Measurements from ENCODE around the gene COA1. TPM values are rescaled to one million over a fixed set of nuclear protein-coding genes. Genes with fewer than 3 reads are reported as not detected.
"Not testable (repeated sequence)": the region's sequence is repeated elsewhere in the genome, so short reads cannot be mapped to it uniquely, and the experiment has no call there.

COA1 gene
- total RNA-seq, 4 donors from 2014 or later: 31.8 to 53.2 (median 39.8) TPM

GRCh38 chr7:43679210-43680068, 49.9 kb downstream of the COA1 start:
- H3K4me3 ChIP-seq: no peak overlapping the region

DNA sequence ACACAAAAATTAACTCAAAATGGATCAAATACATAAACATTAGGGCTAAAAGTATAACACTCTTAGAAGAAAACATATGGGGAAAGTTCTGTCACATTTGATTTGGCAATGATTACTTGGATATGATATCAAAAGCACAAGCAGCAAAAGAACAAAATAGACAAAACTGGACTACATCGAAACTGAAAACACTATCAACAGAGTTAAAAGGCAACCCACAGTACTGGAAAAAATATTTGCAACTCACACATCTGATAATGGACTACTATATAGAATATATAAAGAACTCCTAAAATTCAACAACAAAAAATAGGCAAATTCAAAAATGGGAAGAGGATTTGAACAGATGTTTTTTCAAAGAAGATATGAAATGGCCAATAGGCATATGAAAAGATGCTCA, 51.0 kb downstream of the COA1 start:
- H3K4me1 ChIP-seq: peaks cover 4 to 15% (median 10%) of the 10 kb centered on the region in 4 donors
- H3K36me3 ChIP-seq: no peaks in the 10 kb centered on the region
- H3K27ac ChIP-seq: no peak overlapping the region
- no peak for DNase-seq
- H3K9me3 ChIP-seq: no peaks in the 10 kb centered on the region
- H3K27me3 ChIP-seq: no peaks in the 10 kb centered on the region
- intact Hi-C loops (cut with DNase I; ENCODE audit: low total_unique reads): no loop called here
- TF ChIP-seq POLR2AphosphoS5 (IDR thresholded peaks at IDR 0.05) (no peak), POLR2A (IDR thresholded peaks at IDR 0.05) (no peak), EP300 (IDR thresholded peaks at IDR 0.05; ENCODE audit: low read depth) (no peak)
- TF ChIP-seq, protein P1, sequence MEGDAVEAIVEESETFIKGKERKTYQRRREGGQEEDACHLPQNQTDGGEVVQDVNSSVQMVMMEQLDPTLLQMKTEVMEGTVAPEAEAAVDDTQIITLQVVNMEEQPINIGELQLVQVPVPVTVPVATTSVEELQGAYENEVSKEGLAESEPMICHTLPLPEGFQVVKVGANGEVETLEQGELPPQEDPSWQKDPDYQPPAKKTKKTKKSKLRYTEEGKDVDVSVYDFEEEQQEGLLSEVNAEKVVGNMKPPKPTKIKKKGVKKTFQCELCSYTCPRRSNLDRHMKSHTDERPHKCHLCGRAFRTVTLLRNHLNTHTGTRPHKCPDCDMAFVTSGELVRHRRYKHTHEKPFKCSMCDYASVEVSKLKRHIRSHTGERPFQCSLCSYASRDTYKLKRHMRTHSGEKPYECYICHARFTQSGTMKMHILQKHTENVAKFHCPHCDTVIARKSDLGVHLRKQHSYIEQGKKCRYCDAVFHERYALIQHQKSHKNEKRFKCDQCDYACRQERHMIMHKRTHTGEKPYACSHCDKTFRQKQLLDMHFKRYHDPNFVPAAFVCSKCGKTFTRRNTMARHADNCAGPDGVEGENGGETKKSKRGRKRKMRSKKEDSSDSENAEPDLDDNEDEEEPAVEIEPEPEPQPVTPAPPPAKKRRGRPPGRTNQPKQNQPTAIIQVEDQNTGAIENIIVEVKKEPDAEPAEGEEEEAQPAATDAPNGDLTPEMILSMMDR (IDR thresholded peaks at IDR 0.05): no peak
- in situ Hi-C loops (cut with MboI; ENCODE audit: low pct_ligation_motif_present in 1 of 4, low pct_unique_long_range_greater_than_20kb in 1 of 4, low sequenced_read_pairs in 3 of 4): no loop called here
- H3K4me3 ChIP-seq: no peak overlapping the region
- WGBS, 2 donors (ENCODE audit: low coverage in 1 of 2): 64 to 78% methylated on average over 1 of the region's 1 CpG

More at GRCh38 chr7:43679210-43680068, 49.9 kb downstream of the COA1 start:
- DNase-seq: no peak
- no peak for TF ChIP-seq POLR2AphosphoS5 (IDR thresholded peaks at IDR 0.05)
- TF ChIP-seq, protein P1 (IDR thresholded peaks at IDR 0.05): no peak
- H3K9me3 ChIP-seq: no peaks in the 10 kb centered on the region
- peaks cover 3 to 9% (median 6%) of the 10 kb centered on the region in 4 donors for H3K4me1 ChIP-seq
- peak overlapping the region in 3 of 4 donors; percentile 10 to 61 (median 50) for H3K27ac ChIP-seq
- H3K36me3 ChIP-seq: no peaks in the 10 kb centered on the region
- in situ Hi-C loops (cut with MboI; ENCODE audit: low pct_ligation_motif_present in 1 of 4, low pct_unique_long_range_greater_than_20kb in 1 of 4, low sequenced_read_pairs in 3 of 4) (no loop called here), intact Hi-C loops (cut with DNase I; ENCODE audit: low total_unique reads) (no loop called here)
- H3K27me3 ChIP-seq: no peaks in the 10 kb centered on the region
- 68 to 86% methylated on average over 2 to 4 of the region's 4 CpGs for WGBS, 2 donors (ENCODE audit: low coverage in 1 of 2)

- H3K27ac ChIP-seq: no peak overlapping the region
- intact Hi-C loops (cut with DNase I; ENCODE audit: low total_unique reads): no loop called here
- no peaks in the 10 kb centered on the region for H3K9me3 ChIP-seq
- TF ChIP-seq, protein P1 (IDR thresholded peaks at IDR 0.05): no peak
- TF ChIP-seq POLR2AphosphoS5 (IDR thresholded peaks at IDR 0.05) (no peak), POLR2A (IDR thresholded peaks at IDR 0.05) (no peak)
- no peak for DNase-seq
- in situ Hi-C loops (cut with MboI; ENCODE audit: low pct_ligation_motif_present in 1 of 4, low pct_unique_long_range_greater_than_20kb in 1 of 4, low sequenced_read_pairs in 3 of 4): no loop called here
- H3K27me3 ChIP-seq: no peaks in the 10 kb centered on the region
- no peaks in the 10 kb centered on the region for H3K36me3 ChIP-seq
- H3K4me3 ChIP-seq: no peak overlapping the region
- peaks cover 4 to 15% (median 10%) of the 10 kb centered on the region in 4 donors for H3K4me1 ChIP-seq
These were observed 51.5 kb downstream of the COA1 start for GRCh38 chr7:43677864-43678263.

- peaks cover 4 to 26% (median 8%) of the 10 kb centered on the region in 4 donors for H3K4me1 ChIP-seq
- no peaks in the 10 kb centered on the region for H3K9me3 ChIP-seq
- intact Hi-C loops (cut with DNase I; ENCODE audit: low total_unique reads) (no loop called here), in situ Hi-C loops (cut with MboI; ENCODE audit: low pct_ligation_motif_present in 1 of 4, low pct_unique_long_range_greater_than_20kb in 1 of 4, low sequenced_read_pairs in 3 of 4) (no loop called here)
- H3K27me3 ChIP-seq: no peaks in the 10 kb centered on the region
- TF ChIP-seq POLR2A (IDR thresholded peaks at IDR 0.05) (no peak), POLR2AphosphoS5 (IDR thresholded peaks at IDR 0.05) (peak in 1 of 3 donors; percentile 59)
- H3K4me3 ChIP-seq: no peak overlapping the region
- H3K36me3 ChIP-seq: no peaks in the 10 kb centered on the region
- no peak for DNase-seq
- 36 to 65% methylated on average over 3 to 4 of the region's 4 CpGs for WGBS, 2 donors (ENCODE audit: low coverage in 1 of 2)
- peak overlapping the region; percentile 1 to 55 (median 6) for H3K27ac ChIP-seq
These were observed 54.5 kb downstream of the COA1 start for GRCh38 chr7:43674559-43675436.

- DNase-seq; H3K9me3 ChIP-seq; intact Hi-C loops (cut with DNase I; ENCODE audit: low total_unique reads); in situ Hi-C loops (cut with MboI; ENCODE audit: low pct_ligation_motif_present in 1 of 4, low pct_unique_long_range_greater_than_20kb in 1 of 4, low sequenced_read_pairs in 3 of 4); H3K4me3 ChIP-seq; H3K27me3 ChIP-seq; H3K36me3 ChIP-seq: not testable (repeated sequence)
- Histone ChIP-seq H3K27ac (peak overlapping the region in 1 of 4 donors; percentile 19), H3K4me1 (peaks cover 0 to 22% (median 7%) of the 10 kb centered on the region in 4 donors)
- WGBS, 2 donors (ENCODE audit: low coverage in 1 of 2): 87 to 88% methylated on average over 3 to 5 of the region's 5 CpGs
These were observed 55.9 kb downstream of the COA1 start for GRCh38 chr7:43673243-43673976.
